Right atrium auricular region (tissue), 2 donors: ENCODE results near the gene ERP44. TPM values are rescaled to one million over a fixed set of nuclear protein-coding genes. Genes with fewer than 3 reads are reported as not detected.
"Not testable (repeated sequence)": the region's sequence is repeated elsewhere in the genome, so short reads cannot be mapped to it uniquely, and the experiment has no call there.

Source experiments
- DNase-seq: peaks from one replicate; pipeline ENCODE4 v3.0.0-alpha.2; 2019; ENCODE audit warnings: low spot score
- H3K27ac ChIP-seq, 2 donors: fragments of 200-600 bp; sonication (generic); 1 replicate in 1 of 2; 2 replicates in 1 of 2; pipeline ENCODE4 v1.5.1; 2016 to 2019
- H3K27me3 ChIP-seq, 2 donors: fragments of 200-600 bp; sonication (generic); one replicate each; pipeline versions ENCODE4 v1.5.1 to v1.6.0; 2017 to 2019
- H3K36me3 ChIP-seq: fragments of 200-600 bp; sonication (generic); one replicate; pipeline ENCODE4 v1.5.1; 2016
- H3K4me1 ChIP-seq, 2 donors: fragments of 200-600 bp; sonication (generic); one replicate each; pipeline versions ENCODE4 v1.5.1 to v1.6.0; 2017 to 2019
- H3K4me3 ChIP-seq, 2 donors: fragments of 200-600 bp; sonication (generic); 1 replicate in 1 of 2; 2 replicates in 1 of 2; pipeline ENCODE4 v1.5.1; 2017 to 2019; ENCODE audit warnings: mild to moderate bottlenecking in 1 of 2, moderate library complexity in 1 of 2
- H3K9me3 ChIP-seq, 2 donors: fragments of 200-600 bp; sonication (generic); one replicate each; pipeline ENCODE4 v1.5.1; 2019
- total RNA-seq, 2 donors: library from RNA; depleted of rRNA; stranded (reverse); fragments of >200 nt; gene quantifications; one replicate each; pipeline ENCODE4 v1.1.0, GENCODE V29; 2016
- TF ChIP-seq, protein P1 (sequence below), 2 donors: fragments of 200-600 bp; sonication (generic); IDR thresholded peaks; one replicate each; pipeline ENCODE4 v1.5.1; 2019; ENCODE audit warnings: antibody characterized with exemption in 2 of 2

The ERP44 gene
- total RNA-seq, 2 donors from 2014 or later = 11.0 to 12.9 TPM

DNA sequence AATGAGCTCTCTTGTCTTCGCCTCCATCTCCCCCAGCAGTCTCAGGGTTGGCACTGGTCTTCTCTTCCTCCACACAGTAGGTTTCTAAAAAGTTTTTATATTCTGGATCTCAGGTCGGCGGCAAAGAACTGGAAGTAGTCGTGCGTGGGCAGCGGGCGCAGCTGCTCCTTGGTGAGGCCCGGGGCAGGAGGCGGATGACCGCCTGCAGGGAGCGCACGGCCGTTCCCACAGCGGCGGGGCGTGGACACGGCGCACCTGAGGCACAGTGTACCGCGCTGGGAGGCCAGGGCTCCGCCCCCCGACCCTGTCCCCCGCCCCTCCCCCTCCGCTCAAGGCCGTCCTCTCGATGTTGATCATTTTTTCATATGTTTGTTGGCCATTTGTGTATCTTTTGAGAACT, 99.9 kb downstream of the ERP44 start:
- Histone ChIP-seq H3K27me3 (no peaks in the 10 kb centered on the region), H3K9me3 (peaks cover 0 to 10% of the 10 kb centered on the region in 2 donors), H3K36me3 (peaks cover 20% of the 10 kb centered on the region), H3K4me3 (no peak overlapping the region), H3K4me1 (no peaks in the 10 kb centered on the region), H3K27ac (no peak overlapping the region)
- DNase-seq = no peak
- TF ChIP-seq, protein P1, sequence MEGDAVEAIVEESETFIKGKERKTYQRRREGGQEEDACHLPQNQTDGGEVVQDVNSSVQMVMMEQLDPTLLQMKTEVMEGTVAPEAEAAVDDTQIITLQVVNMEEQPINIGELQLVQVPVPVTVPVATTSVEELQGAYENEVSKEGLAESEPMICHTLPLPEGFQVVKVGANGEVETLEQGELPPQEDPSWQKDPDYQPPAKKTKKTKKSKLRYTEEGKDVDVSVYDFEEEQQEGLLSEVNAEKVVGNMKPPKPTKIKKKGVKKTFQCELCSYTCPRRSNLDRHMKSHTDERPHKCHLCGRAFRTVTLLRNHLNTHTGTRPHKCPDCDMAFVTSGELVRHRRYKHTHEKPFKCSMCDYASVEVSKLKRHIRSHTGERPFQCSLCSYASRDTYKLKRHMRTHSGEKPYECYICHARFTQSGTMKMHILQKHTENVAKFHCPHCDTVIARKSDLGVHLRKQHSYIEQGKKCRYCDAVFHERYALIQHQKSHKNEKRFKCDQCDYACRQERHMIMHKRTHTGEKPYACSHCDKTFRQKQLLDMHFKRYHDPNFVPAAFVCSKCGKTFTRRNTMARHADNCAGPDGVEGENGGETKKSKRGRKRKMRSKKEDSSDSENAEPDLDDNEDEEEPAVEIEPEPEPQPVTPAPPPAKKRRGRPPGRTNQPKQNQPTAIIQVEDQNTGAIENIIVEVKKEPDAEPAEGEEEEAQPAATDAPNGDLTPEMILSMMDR (IDR thresholded peaks at IDR 0.05) = no peak

DNA sequence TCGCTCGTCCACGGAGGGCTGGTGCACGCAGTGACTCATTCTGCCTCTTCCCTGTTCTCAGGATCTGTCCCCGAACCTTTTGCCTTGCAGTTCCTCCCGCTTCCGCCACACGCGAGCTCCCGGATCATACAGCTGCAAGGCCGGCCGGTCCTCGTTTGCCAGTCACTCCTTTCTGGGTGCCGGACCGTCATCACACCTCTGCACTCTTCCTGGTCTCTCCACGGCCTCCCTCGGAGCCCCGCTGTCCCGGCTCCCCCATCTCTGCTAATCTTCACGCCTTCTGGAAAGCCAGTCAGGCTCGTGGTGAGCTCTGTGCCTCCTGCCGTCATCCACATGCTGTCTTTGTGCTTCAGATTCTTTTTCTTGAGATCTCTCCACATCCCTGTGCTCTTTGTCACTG, 100.5 kb downstream of the ERP44 start:
- Histone ChIP-seq H3K9me3 (peaks cover 0 to 7% of the 10 kb centered on the region in 2 donors), H3K36me3 (peaks cover 14% of the 10 kb centered on the region), H3K4me3 (no peak overlapping the region), H3K4me1 (no peaks in the 10 kb centered on the region), H3K27ac (no peak overlapping the region), H3K27me3 (no peaks in the 10 kb centered on the region)
- DNase-seq = no peak
- TF ChIP-seq, protein P1 (IDR thresholded peaks at IDR 0.05) = no peak

DNA sequence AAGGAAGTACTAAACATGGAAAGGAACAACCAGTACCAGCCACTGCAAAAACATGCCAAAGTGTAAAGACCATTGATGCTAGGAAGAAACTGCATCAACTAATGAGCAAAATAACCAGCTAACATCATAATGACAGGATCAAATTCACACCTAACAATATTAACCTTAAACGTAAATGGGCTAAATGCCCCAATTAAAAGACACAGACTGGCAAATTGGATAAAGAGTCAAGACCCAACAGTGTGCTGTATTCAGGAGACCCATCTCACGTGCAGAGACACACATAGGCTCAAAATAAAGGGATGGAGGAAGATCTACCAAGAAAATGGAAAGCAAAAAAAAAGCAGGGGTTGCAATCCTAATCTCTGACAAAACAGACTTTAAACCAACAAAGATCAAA, 108.3 kb downstream of the ERP44 start:
- H3K27ac ChIP-seq, H3K4me1 ChIP-seq, DNase-seq, H3K27me3 ChIP-seq, H3K4me3 ChIP-seq: not testable (repeated sequence)
- Histone ChIP-seq H3K9me3 (peaks cover 0 to 11% of the 10 kb centered on the region in 2 donors), H3K36me3 (peaks cover 14% of the 10 kb centered on the region)

DNA sequence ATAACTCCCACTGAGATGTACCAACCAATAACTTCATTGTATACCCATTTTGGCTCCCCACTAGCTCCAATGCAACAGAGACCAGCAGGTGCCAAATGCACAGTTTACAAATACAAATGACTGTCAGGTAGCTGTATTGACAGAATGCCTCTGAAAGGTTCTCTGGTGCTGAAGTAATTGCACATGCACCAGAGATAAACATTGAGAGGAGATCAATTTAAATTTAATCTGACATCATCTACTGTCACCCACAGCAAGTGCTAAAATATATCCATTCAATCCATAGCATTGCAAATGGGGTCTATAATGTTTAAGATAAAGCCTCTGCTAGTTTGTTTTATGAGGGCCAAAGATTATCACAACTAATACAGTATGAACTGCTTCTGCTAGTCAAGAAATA, 112.2 kb downstream of the ERP44 start:
- Histone ChIP-seq H3K4me1 (no peaks in the 10 kb centered on the region), H3K4me3 (no peak overlapping the region), H3K27ac (no peak overlapping the region), H3K9me3 (peaks cover 0 to 11% of the 10 kb centered on the region in 2 donors), H3K36me3 (peaks cover 14% of the 10 kb centered on the region), H3K27me3 (no peaks in the 10 kb centered on the region)
- TF ChIP-seq, protein P1 (IDR thresholded peaks at IDR 0.05) = no peak
- DNase-seq = no peak

DNA sequence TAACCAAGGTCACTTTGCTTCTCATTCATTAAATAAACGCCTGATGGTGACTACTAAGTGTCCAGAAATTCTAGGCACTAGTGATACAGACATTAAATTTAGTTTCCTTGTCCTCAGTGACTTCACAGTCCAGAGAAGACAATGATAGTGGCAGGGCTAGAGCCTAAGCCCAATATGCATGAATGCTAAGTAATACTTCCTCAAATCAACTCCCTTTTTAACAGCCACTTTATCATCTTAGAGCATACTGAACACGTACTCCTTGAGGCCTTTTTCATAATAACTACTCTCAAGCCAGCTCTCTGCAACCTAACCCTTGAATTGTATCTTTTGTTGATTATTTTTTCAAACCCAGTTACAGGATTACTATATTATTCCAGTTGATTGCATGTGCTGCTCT, 118.2 kb downstream of the ERP44 start:
- Histone ChIP-seq H3K27ac (no peak overlapping the region), H3K36me3 (no peaks in the 10 kb centered on the region), H3K4me3 (no peak overlapping the region), H3K4me1 (no peaks in the 10 kb centered on the region), H3K9me3 (no peaks in the 10 kb centered on the region), H3K27me3 (no peaks in the 10 kb centered on the region)
- no peak for DNase-seq
- TF ChIP-seq, protein P1 (IDR thresholded peaks at IDR 0.05) = no peak

DNA sequence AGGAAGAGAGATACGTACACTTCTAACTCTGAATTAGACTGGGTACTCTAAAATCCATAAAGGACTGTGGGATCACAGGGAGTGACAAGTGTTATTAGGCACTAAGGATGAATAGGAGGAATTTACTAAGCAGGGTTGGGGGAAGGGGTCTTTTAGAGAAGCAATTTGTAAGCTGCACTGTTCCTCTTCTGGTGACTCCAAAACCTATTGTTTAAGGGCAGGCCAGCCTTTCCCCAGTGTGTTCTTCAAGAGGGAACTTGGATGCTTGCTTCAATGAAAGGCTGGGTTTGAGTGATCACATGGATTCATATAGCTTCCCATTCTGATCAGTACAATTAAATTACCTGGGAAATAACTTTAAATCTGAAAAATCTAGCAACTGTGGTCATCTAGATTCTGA, 120.6 kb downstream of the ERP44 start:
- H3K36me3 ChIP-seq = no peaks in the 10 kb centered on the region

More for the DNA sequence above, 120.6 kb downstream of the ERP44 start:
- no peak for DNase-seq
- TF ChIP-seq, protein P1 (IDR thresholded peaks at IDR 0.05) = no peak
- H3K9me3 ChIP-seq = no peaks in the 10 kb centered on the region
- H3K4me1 ChIP-seq = no peaks in the 10 kb centered on the region
- no peaks in the 10 kb centered on the region for H3K27me3 ChIP-seq
- H3K27ac ChIP-seq = no peak overlapping the region
- no peak overlapping the region for H3K4me3 ChIP-seq
